Measurements from ENCODE around the gene LBHD2. TPM values are rescaled to one million over a fixed set of nuclear protein-coding genes. Genes with fewer than 3 reads are reported as not detected.
A peak's percentile ranks its signal among the peaks of the same experiment; 100 is the strongest.
"Not testable (repeated sequence)": the region's sequence is repeated elsewhere in the genome, so short reads cannot be mapped to it uniquely, and the experiment has no call there.

The LBHD2 gene
- total RNA-seq, 1 donor from 2014 or later, result not detected

GRCh38 chr14:103113774-103114173, 29.8 kb downstream of the LBHD2 start:
- intact Hi-C loops (cut with DNase I), result no loop called here
- DNase-seq (ENCODE audit: low spot score), result no peak

- intact Hi-C loops (cut with DNase I); DNase-seq (ENCODE audit: low spot score): not testable (repeated sequence)
Measured at GRCh38 chr14:103115086-103115679, 31.2 kb downstream of the LBHD2 start.

GRCh38 chr14:103115845-103116572, 32.0 kb downstream of the LBHD2 start:
- DNase-seq (ENCODE audit: low spot score), result no peak
- intact Hi-C loops (cut with DNase I), result no loop called here

GRCh38 chr14:103116636-103117035, 32.6 kb downstream of the LBHD2 start:
- intact Hi-C loops (cut with DNase I), result no loop called here
- no peak for DNase-seq (ENCODE audit: low spot score)

DNA sequence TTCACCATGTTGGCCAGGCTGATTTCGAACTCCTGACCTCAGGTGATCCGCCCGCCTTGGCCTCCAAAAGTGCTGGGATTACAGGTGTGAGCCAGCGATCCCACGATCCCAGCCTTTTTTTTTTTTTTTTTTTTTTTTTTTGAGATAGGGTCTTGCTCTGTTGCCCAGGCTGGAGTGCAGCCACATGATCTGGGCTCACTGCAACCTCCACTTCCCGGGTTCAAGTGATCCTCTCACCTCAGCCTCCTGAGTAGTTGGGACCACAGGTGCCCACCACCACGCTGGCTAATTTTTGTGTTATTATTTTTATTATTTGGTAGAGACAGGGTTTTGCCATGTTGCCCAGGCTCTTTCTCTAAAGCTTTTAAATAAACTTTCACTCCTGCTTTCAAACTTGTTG, 33.5 kb downstream of the LBHD2 start:
- not testable (repeated sequence) for DNase-seq (ENCODE audit: low spot score)

GRCh38 chr14:103118018-103118662, 34.1 kb downstream of the LBHD2 start:
- peak; percentile 96 for DNase-seq (ENCODE audit: low spot score)
- intact Hi-C loops (cut with DNase I), result no loop called here

More for the DNA sequence above, 33.5 kb downstream of the LBHD2 start:
- intact Hi-C loops (cut with DNase I), result not testable (repeated sequence)

DNA sequence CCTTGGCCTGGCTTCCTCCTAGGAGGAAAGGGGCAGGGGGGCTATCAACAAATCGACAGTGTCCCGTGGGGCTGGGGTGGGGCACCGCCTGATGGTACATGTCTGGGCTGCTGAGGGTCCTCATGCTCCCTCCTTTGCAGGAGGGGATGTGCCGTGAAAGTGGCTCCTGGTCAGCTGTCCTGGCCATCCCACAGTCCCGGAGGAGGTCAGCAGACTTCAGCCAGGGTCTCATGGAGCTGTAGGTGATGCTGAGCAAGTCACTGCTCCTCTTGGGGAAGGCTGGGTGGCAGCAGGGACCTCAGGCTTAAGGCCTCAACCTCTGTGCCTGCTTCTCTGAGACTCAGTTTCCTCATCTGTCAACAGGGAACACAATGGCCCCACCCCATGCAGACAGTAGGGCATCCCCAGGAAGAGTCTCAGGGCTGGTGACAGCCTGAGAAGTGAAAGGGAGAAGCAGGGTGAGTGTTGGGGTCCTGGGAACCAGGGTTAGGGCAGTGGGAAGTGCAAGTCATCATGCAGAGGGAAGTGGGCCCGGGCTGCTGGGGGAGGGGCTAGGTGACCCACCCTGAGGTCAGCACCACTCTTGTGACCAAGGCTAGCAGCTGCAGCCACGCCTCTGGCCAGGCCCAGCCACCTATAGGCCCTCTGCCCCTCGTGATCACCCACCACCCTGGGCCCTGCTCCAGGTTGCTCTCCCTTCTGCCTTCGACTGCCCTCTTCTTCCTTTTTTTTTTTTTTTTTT, 34.8 kb downstream of the LBHD2 start:
- intact Hi-C loops (cut with DNase I), result no loop called here
- DNase-seq (ENCODE audit: low spot score), result peak; percentile 96

- intact Hi-C loops (cut with DNase I), result not testable (repeated sequence)
Measured at GRCh38 chr14:103119527-103119926, 35.5 kb downstream of the LBHD2 start.

DNA sequence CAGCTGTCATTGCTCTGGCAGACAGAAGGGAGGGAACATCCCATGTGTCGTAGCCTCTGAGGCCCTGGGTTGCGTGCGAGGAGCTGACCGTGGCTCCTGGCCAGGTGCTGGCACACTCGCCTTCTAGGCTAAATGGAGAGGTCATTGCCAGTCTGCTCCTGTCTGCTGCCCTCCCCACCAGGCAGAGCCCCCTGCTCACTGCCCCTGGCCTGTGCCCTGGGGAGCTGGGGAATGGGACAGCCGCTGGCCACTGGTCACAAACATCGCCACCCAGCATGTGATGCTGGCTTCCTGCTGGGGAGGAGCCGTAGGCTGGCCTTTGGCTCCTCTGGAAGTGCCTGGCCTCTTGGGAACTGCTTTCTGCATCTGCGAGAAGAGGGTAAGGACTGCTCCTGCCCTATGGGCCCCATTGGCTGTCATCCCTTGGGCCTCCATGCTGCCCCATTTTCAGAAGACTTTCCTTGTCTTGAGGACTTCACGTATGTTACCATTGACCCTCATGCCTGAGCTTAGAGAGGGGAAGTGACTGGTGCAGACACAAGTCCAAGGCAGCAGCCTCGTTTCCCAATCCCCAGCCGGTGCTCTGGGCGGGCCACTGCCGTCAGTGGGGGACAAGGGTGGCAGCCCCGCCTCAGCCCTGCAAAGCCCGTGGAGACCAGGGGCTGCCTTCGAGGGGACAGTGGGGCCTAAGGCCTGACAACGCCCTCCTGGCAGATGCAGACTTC, 37.3 kb downstream of the LBHD2 start:
- DNase-seq (ENCODE audit: low spot score), result peak; percentile 88
- intact Hi-C loops (cut with DNase I), result no loop called here

More at GRCh38 chr14:103119527-103119926, 35.5 kb downstream of the LBHD2 start:
- not testable (repeated sequence) for DNase-seq (ENCODE audit: low spot score)

DNA sequence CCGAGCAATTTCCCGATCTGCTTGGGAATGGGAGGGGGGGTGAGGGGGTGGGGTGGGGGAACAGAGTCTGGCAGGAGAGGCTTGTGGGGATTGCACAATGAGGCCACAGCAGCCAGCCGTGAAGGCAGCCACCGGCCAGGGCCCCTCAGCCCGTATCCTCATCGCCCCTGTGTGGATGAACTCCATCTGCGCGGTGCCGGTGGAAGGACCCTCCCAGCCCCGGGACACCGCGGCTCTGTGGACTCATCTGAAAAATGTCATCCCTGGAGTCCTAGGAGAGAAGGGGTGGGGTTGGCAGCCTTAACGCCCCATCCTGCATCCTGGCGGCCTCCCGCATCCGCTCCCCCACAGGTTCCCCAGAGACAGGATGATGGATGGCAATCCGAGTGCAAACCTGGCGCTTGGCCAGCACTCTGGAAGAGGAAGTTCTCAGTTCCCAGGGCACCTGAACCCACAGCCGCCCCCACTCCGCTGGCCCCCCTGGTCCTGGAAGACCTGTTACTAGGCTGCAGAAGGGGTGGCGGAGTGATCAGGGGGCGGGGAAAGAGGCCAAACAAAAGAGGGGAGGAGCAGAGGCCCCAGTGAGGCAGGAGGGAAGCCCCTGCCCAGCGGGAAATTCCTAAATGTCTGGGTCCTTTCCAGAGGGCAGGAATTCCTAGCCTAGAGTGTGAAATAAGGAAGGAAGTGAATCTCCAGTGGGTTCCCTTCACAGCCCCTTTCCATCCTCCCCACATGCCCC, 38.0 kb downstream of the LBHD2 start:
- intact Hi-C loops (cut with DNase I), result no loop called here
- peak; percentile 94 for DNase-seq (ENCODE audit: low spot score)

DNA sequence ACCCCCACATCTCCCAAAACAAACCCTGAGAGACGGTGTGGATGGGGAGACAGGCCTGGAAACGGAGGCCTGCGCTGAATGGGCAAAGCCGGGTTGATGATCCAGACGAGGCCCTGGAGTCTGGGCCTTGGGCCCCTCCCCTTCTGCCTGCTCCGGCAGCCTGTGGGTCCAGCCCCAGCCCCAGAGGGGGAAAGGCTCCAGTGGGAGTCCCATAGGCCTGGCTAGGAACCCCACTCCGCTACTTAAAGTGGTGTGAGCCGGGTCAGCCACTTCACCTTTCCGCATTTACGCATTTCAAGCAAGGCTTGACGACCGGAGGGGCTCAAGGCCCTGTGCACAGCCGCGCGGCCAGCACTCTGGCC, 38.6 kb downstream of the LBHD2 start:
- intact Hi-C loops (cut with DNase I), result no loop called here
- no peak for DNase-seq (ENCODE audit: low spot score)

GRCh38 chr14:103122947-103123633, 39.1 kb downstream of the LBHD2 start, which contains the start of gene TNFAIP2:
TSS of gene TNFAIP2 (plus strand) at chr14:103123461. CDS start at chr14:103126458, 2,997 bp downstream.
- peak; percentile 90 for DNase-seq (ENCODE audit: low spot score)
- intact Hi-C loops (cut with DNase I), result no loop called here

GRCh38 chr14:103123634-103124500, 39.9 kb downstream of the LBHD2 start:
- intact Hi-C loops (cut with DNase I), result no loop called here
- peak; percentile 86 for DNase-seq (ENCODE audit: low spot score)

DNA sequence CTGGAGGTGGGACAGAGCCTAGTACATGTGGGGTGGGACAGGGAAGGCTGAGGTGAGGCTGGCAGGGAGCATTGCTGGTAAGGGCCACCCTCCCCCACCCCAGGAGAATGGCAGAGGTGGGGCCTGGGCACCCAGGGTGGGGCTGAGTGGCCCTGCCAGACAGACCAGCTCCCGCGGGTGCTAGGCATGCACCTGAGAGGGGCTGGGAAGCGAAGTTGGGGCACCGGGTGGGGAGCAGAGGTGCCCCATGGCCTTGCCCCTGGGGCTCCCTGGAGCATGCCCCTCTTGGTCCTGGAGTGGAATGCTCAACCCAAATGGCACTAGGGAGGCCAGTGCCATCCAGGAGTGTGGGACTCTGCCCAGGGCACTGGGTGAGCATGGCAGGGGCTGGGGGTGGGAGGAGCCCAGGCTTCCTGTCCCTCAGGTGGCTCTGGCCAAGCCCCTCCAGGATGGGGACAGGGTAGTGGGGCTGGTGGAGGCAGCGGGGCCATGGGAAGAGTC, 40.5 kb downstream of the LBHD2 start:
- DNase-seq (ENCODE audit: low spot score), result no peak
- intact Hi-C loops (cut with DNase I), result no loop called here

DNA sequence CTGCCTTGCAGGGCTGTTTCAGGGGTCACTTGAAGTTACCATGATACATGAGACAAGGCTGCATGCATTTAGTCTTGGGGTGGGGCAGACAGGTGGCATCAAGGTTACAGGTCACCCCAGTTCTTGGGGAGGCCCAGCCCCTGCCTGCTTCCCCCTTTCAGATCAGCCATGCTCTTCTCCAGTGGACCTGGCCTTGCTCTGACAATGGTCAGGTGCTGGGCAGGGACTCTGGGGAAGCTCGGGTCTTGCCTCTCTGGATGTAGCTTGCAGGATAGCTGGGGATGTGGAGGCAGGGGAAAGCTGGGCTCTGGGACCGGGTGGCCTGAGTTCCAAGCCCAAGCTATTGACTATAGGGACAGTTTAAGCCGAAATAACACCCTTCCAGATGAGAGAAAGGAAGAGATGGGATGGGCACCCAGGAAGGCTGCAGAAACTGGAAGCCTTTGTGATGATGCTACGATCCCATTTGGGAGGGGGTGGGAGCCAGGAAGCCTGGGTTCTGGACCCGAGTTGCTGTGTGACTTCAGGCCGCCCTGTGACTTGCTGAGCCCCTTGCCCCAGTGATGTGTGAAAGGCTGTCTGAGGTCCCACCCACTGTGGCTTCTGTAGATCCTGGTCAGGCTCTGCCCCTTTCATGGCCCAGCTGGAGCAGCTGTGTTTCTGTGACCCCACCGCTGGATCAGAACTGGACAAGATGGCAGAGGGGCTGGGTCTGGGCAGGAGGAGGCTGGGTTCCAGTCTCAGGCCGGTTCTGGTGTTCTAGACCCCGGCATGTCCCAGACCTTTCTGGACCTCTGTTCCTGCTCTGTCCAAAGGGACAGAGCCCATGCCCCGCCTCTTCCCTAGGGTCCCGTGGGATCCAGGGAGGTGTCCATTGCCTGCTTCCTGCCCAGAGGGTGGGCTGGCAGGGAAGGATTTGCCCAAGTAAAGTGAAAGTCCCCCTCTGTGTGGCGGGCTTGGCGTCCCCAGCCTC, 41.4 kb downstream of the LBHD2 start:
- no peak for DNase-seq (ENCODE audit: low spot score)
- intact Hi-C loops (cut with DNase I), result no loop called here
